Peyer's patch (tissue), 4 donors: ENCODE measurements around the gene CPNE8.

ENCODE experiments used
- POLR2A ChIP-seq, 2 donors: fragments of 450-650 bp; IDR thresholded peaks; one replicate each; pipeline ENCODE4 v1.5.1; 2017; ENCODE audit warnings: antibody characterized with exemption in 2 of 2, mild to moderate bottlenecking in 2 of 2, moderate library complexity in 2 of 2
- TF ChIP-seq, protein P1 (sequence below), 6 experiments: fragments of 450-650 bp in 4 of 6; fragments of 200-600 bp in 2 of 6; sonication (generic) in 1 of 6; IDR thresholded peaks; one replicate each; pipeline ENCODE4 v1.5.1; 2017 to 2019; ENCODE audit warnings: antibody characterized with exemption in 6 of 6, mild to moderate bottlenecking in 3 of 6, moderate library complexity in 1 of 6

DNA sequence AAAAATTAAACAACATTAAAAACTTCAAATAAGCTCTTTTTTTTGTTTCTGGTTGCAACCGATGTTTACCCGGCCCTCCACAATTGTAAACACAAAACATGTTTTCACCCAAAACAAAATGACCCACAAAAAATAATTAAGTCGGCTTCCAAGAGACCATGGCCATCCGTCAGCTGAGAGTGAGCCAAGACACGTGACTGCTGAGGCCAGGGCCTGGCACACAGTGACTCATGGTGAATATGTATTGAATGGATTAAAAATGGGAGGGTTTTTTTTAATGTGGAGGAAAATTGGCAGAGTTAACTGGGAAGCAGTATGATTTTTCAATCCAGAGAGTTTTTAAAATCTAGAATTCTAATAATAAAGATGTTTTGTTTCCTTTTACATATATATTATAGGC lies 13.8 kb upstream of the CPNE8 start:
- TF ChIP-seq POLR2A (IDR thresholded peaks at IDR 0.05): no peak
- TF ChIP-seq, protein P1, sequence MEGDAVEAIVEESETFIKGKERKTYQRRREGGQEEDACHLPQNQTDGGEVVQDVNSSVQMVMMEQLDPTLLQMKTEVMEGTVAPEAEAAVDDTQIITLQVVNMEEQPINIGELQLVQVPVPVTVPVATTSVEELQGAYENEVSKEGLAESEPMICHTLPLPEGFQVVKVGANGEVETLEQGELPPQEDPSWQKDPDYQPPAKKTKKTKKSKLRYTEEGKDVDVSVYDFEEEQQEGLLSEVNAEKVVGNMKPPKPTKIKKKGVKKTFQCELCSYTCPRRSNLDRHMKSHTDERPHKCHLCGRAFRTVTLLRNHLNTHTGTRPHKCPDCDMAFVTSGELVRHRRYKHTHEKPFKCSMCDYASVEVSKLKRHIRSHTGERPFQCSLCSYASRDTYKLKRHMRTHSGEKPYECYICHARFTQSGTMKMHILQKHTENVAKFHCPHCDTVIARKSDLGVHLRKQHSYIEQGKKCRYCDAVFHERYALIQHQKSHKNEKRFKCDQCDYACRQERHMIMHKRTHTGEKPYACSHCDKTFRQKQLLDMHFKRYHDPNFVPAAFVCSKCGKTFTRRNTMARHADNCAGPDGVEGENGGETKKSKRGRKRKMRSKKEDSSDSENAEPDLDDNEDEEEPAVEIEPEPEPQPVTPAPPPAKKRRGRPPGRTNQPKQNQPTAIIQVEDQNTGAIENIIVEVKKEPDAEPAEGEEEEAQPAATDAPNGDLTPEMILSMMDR (IDR thresholded peaks at IDR 0.05): no peak
